HG03460 (cell line): ENCODE results near the gene KRTAP5-2.

Experiments used
- ATAC-seq: cut with Tn5 transposase; IDR thresholded peaks from one replicate; pipeline ENCODE4 v1.9.1; 2021; ENCODE audit not compliant: unreplicated experiment

The KRTAP5-2 gene

GRCh38 chr11:1557051-1557884, 40.8 kb downstream of the KRTAP5-2 start:
- no peak for ATAC-seq

DNA sequence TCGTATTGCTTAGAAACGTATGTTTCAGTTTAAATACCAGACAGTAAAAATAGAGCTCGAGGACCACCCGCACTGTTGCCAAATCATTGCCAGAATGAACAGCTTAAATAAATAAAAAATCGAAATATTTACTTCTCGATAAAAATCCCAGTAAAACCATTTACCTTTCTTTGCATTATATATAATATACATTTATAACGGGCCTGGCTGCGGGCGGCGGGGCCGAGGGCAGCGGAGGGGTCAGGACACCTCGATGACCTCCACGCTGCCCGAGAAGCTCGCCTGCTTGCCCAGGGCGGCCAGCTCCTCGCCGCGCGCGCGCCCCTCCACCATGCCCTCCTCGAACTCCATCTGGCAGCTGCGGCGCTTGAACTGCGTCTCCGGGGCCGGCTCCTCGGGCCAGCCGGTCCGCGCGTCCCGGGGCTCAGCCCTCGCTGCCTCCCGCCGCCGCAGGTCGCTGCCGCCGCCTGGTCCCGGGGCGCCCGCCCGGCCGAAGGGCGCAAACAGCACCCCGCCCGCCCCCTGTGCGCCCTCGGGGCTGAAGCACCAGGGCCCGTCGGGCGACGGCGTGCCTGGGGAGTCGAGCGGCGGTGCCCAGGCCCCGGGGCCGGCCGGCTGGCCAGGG, 41.7 kb downstream of the KRTAP5-2 start:
- ATAC-seq: no peak

GRCh38 chr11:1555713-1556153, 42.4 kb downstream of the KRTAP5-2 start:
- ATAC-seq: no peak

DNA sequence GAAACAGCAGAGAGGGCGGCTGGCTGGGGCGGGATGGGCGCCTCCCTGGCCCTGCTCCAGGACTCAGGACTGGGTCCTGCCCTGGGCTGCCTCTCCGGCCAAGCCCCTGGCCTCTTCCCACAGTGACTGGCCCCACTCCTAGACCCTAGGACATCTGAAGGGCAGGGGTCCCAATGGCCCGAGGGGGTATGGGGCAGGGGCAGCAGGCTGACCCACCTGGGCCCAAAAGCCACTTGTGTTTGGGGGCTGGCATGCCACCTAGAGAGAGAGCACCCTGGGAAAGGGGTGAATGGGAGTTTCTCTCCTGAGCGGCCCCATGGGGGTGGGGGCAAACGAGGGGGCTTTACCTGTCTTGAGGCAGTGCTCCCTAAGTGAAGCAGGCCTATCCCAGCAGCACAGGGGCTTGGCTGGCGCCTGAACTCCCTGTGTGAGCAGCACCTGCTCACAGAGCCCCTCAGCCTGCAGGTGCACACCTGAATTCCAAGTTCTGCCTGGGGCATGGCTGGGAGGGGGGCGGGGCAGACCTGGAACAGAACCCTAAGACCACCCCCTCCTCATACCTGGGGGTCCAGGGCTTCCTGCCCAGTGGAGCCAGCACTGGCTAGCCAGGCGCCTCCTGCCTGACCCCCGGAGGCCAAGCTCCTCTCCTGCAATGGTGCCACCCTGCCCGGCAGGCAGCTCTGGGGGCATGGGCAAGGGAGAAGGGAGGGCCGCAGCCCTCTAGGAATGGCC, 42.9 kb downstream of the KRTAP5-2 start:
- no peak for ATAC-seq

- ATAC-seq: no peak
Observed at GRCh38 chr11:1553808-1554594, 44.1 kb downstream of the KRTAP5-2 start.

GRCh38 chr11:1549338-1550330, 48.5 kb downstream of the KRTAP5-2 start:
- ATAC-seq: no peak

- no peak for ATAC-seq
Observed at GRCh38 chr11:1548221-1549070, 49.6 kb downstream of the KRTAP5-2 start.

- ATAC-seq: no peak
Observed at GRCh38 chr11:1547467-1548098, 50.5 kb downstream of the KRTAP5-2 start.
